Lower leg skin (tissue), 4 donors: ENCODE measurements around the gene MNX1. TPM values are rescaled to one million over a fixed set of nuclear protein-coding genes. Genes with fewer than 3 reads are reported as not detected.
A peak's percentile ranks its signal among the peaks of the same experiment; 100 is the strongest.

Source experiments
- DNase-seq, 2 donors: peaks; one replicate each; pipeline ENCODE4 v3.0.0-alpha.2; 2019; ENCODE audit warnings: low spot score in 2 of 2
- H3K4me3 ChIP-seq: fragments of 200-600 bp; sonication (generic); 2 replicates; pipeline ENCODE4 v1.5.1; 2017; ENCODE audit warnings: mild to moderate bottlenecking, low read depth; ENCODE audit not compliant: poor library complexity, severe bottlenecking
- CTCF ChIP-seq, 3 donors: fragments of 450-650 bp; IDR thresholded peaks; one replicate each; pipeline ENCODE4 v1.5.1; 2016; ENCODE audit warnings: antibody characterized with exemption in 3 of 3, mild to moderate bottlenecking in 3 of 3, moderate library complexity in 2 of 3
- POLR2A ChIP-seq, 2 donors: fragments of 450-650 bp; IDR thresholded peaks; one replicate each; pipeline ENCODE4 v1.6.1; 2016 to 2017; ENCODE audit warnings: antibody characterized with exemption in 2 of 2, mild to moderate bottlenecking in 1 of 2, moderate library complexity in 1 of 2
- WGBS, 2 donors: methylation state at CpG; one replicate each; pipeline ENCODE4 v1.1.5; 2018; 5-methylcytosine and 5-hydroxymethylcytosine counted together
- intact Hi-C: fragments of 100-400 bp; cut with DNase I; formaldehyde crosslinking; loops from one replicate; pipeline ENCODE4 v1.15.0; 2023; ENCODE audit warnings: low total_unique reads
- total RNA-seq, 4 donors: library from RNA; depleted of rRNA; stranded (reverse); fragments of >200 nt; gene quantifications; one replicate each; pipeline ENCODE4 v1.1.0, GENCODE V29; 2016

The MNX1 gene
- total RNA-seq, 4 donors from 2014 or later, result 0.76 TPM; not detected in 3

GRCh38 chr7:156979711-156980110 is 30.8 kb downstream of the MNX1 start:
- DNase-seq, result peak in 1 of 2 donors; percentile 26
- no peak overlapping the region for H3K4me3 ChIP-seq
- TF ChIP-seq POLR2A (IDR thresholded peaks at IDR 0.05), result no peak
- TF ChIP-seq CTCF (IDR thresholded peaks at IDR 0.05), result no peak
- intact Hi-C loops, result no loop called here
- 93 to 96% methylated on average over 4 of the region's 4 CpGs for WGBS, 2 donors

GRCh38 chr7:156979007-156979606 is 31.4 kb downstream of the MNX1 start:
- no peak for DNase-seq
- WGBS, 2 donors, result 95 to 96% methylated on average over 1 of the region's 1 CpG
- no peak for TF ChIP-seq POLR2A (IDR thresholded peaks at IDR 0.05)
- TF ChIP-seq CTCF (IDR thresholded peaks at IDR 0.05), result no peak
- intact Hi-C loops, result no loop called here
- no peak overlapping the region for H3K4me3 ChIP-seq

GRCh38 chr7:156975620-156976019 is 34.8 kb downstream of the MNX1 start:
- H3K4me3 ChIP-seq, result no peak overlapping the region
- no peak for DNase-seq
- intact Hi-C loops, result no loop called here
- 95 to 97% methylated on average over 5 of the region's 5 CpGs for WGBS, 2 donors
- TF ChIP-seq CTCF (IDR thresholded peaks at IDR 0.05), result no peak
- no peak for TF ChIP-seq POLR2A (IDR thresholded peaks at IDR 0.05)

- H3K4me3 ChIP-seq, result no peak overlapping the region
- WGBS, 2 donors, result 30 to 46% methylated on average over 3 of the region's 3 CpGs
- peak in 1 of 2 donors; percentile 49 for DNase-seq
- intact Hi-C loops, result no loop called here
- no peak for TF ChIP-seq POLR2A (IDR thresholded peaks at IDR 0.05)
Measured at GRCh38 chr7:156969972-156970420, 40.5 kb downstream of the MNX1 start.

GRCh38 chr7:156968183-156968582 is 42.3 kb downstream of the MNX1 start:
- DNase-seq, result peak in 1 of 2 donors; percentile 67
- TF ChIP-seq POLR2A (IDR thresholded peaks at IDR 0.05), result no peak
- TF ChIP-seq CTCF (IDR thresholded peaks at IDR 0.05), result no peak
- H3K4me3 ChIP-seq, result no peak overlapping the region
- intact Hi-C loops, result no loop called here
- 95 to 96% methylated on average over 27 of the region's 27 CpGs for WGBS, 2 donors

- intact Hi-C loops, result no loop called here
- TF ChIP-seq POLR2A (IDR thresholded peaks at IDR 0.05) (no peak), CTCF (IDR thresholded peaks at IDR 0.05) (no peak)
- DNase-seq, result peak in 1 of 2 donors; percentile 58
- no peak overlapping the region for H3K4me3 ChIP-seq
- WGBS, 2 donors, result 82 to 90% methylated on average over 8 of the region's 8 CpGs
Measured at GRCh38 chr7:156966387-156966786, 44.1 kb downstream of the MNX1 start.
